ENCODE results near the gene PLG.
A peak's percentile ranks its signal among the peaks of the same experiment; 100 is the strongest.
"Not testable (repeated sequence)": the region's sequence is repeated elsewhere in the genome, so short reads cannot be mapped to it uniquely, and the experiment has no call there.

The PLG gene

DNA sequence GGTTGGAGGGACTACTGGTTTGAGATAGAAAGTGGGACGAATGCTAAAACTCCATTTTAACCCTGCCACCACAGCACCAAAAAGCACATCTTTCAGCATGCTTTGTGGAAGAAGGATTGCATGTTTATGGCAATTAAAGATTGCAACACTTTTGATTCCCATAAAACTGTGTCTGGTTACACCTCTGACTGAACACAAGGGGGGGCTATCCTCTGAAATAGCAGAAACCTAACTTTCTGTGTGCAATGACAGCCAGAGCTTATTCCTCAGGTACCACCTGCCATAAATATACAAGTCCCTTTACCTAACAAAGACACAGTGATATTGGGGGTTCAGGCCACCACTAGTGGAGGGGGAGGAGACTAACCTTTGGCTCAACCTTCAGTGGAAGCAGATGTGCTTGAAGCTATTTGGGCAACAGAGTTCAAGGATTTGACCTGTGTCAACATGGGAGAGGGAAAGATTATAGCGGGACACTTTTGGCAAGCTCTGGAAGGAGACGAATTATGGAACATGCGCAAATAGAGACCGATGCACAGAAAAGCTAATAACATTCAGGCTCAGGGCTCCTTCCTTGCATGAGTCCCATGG is 9.6 kb upstream of the PLG start:
- no peaks in the 10 kb centered on the region for H4K20me1 ChIP-seq (ENCODE audit: insufficient read depth)
- H3K4me2 ChIP-seq: no peak overlapping the region
- TF ChIP-seq, protein P1, sequence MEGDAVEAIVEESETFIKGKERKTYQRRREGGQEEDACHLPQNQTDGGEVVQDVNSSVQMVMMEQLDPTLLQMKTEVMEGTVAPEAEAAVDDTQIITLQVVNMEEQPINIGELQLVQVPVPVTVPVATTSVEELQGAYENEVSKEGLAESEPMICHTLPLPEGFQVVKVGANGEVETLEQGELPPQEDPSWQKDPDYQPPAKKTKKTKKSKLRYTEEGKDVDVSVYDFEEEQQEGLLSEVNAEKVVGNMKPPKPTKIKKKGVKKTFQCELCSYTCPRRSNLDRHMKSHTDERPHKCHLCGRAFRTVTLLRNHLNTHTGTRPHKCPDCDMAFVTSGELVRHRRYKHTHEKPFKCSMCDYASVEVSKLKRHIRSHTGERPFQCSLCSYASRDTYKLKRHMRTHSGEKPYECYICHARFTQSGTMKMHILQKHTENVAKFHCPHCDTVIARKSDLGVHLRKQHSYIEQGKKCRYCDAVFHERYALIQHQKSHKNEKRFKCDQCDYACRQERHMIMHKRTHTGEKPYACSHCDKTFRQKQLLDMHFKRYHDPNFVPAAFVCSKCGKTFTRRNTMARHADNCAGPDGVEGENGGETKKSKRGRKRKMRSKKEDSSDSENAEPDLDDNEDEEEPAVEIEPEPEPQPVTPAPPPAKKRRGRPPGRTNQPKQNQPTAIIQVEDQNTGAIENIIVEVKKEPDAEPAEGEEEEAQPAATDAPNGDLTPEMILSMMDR (conservative IDR thresholded peaks at IDR 0.05; ENCODE audit: low read depth, low read length): peak; percentile 40
- H3K36me3 ChIP-seq (ENCODE audit: insufficient read depth): no peaks in the 10 kb centered on the region
- no peaks in the 10 kb centered on the region for H3K27me3 ChIP-seq (ENCODE audit: insufficient read depth, low read depth)
- no peak overlapping the region for H3K27ac ChIP-seq
- no peaks in the 10 kb centered on the region for H3K79me2 ChIP-seq (ENCODE audit: insufficient read depth, low read depth)
- no peak overlapping the region for H3K9ac ChIP-seq
- H3K4me1 ChIP-seq (ENCODE audit: low read depth, poor library complexity, severe bottlenecking): no peaks in the 10 kb centered on the region
- H2AFZ ChIP-seq (ENCODE audit: low read depth): no peak overlapping the region
- no peak overlapping the region for H3K4me3 ChIP-seq (IDR thresholded peaks at IDR 0.05; ENCODE audit: insufficient read depth, low read depth, low read length)

DNA sequence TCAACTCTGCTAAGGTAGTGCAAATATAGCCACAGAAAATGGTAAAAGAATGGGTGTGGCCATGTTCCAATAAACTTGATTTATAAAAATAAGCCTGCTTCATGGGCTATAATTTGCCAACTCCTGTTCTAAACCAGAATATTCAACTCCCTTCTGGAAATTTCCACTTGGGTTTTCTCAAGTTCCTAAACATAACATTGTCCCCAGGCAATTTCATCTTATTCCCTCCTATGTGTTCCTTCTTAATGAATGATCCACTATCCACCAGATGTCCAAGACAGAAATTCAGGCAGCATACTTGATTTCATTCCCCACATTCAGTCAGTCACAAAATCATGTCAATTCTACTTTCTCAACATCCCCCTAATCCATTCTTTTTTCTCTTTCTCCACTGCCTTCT is 7.0 kb upstream of the PLG start:
- H3K9ac ChIP-seq; H2AFZ ChIP-seq (ENCODE audit: low read depth); H3K4me3 ChIP-seq (IDR thresholded peaks at IDR 0.05; ENCODE audit: insufficient read depth, low read depth, low read length); H4K20me1 ChIP-seq (ENCODE audit: insufficient read depth); H3K27ac ChIP-seq; H3K4me2 ChIP-seq; H3K79me2 ChIP-seq (ENCODE audit: insufficient read depth, low read depth); H3K27me3 ChIP-seq (ENCODE audit: insufficient read depth, low read depth); H3K4me1 ChIP-seq (ENCODE audit: low read depth, poor library complexity, severe bottlenecking); H3K36me3 ChIP-seq (ENCODE audit: insufficient read depth): not testable (repeated sequence)

DNA sequence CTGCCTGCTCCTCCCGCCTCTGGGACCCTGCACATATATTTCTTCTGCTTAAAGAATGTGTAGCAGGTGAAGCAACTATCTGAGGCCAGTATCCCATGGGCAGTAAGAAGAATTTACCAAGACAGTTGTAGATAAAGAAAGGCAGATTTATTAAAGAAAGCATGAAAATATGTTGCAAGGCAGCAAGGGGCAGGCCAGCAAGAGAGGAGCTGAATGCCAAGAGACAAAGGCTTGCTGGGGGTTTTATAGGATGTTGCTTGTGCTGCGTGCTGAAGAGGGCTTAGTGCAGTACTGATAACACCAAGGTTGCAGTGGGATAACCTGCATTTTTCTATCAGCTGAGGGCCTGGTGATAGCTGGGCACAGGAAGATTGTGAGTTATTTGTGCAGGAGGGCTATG is 6.4 kb upstream of the PLG start:
- not testable (repeated sequence) for H4K20me1 ChIP-seq (ENCODE audit: insufficient read depth); H3K9ac ChIP-seq; H3K36me3 ChIP-seq (ENCODE audit: insufficient read depth); H2AFZ ChIP-seq (ENCODE audit: low read depth); H3K4me3 ChIP-seq (IDR thresholded peaks at IDR 0.05; ENCODE audit: insufficient read depth, low read depth, low read length); H3K79me2 ChIP-seq (ENCODE audit: insufficient read depth, low read depth); H3K4me1 ChIP-seq (ENCODE audit: low read depth, poor library complexity, severe bottlenecking); H3K4me2 ChIP-seq; H3K27me3 ChIP-seq (ENCODE audit: insufficient read depth, low read depth); H3K27ac ChIP-seq

- not testable (repeated sequence) for H3K27me3 ChIP-seq (ENCODE audit: insufficient read depth, low read depth); H3K79me2 ChIP-seq (ENCODE audit: insufficient read depth, low read depth); H2AFZ ChIP-seq (ENCODE audit: low read depth); H3K4me1 ChIP-seq (ENCODE audit: low read depth, poor library complexity, severe bottlenecking); H3K4me3 ChIP-seq (IDR thresholded peaks at IDR 0.05; ENCODE audit: insufficient read depth, low read depth, low read length); H3K27ac ChIP-seq; H4K20me1 ChIP-seq (ENCODE audit: insufficient read depth); H3K9ac ChIP-seq; H3K36me3 ChIP-seq (ENCODE audit: insufficient read depth); H3K4me2 ChIP-seq
These were observed 5.2 kb upstream of the PLG start for GRCh38 chr6:160696884-160697283.

DNA sequence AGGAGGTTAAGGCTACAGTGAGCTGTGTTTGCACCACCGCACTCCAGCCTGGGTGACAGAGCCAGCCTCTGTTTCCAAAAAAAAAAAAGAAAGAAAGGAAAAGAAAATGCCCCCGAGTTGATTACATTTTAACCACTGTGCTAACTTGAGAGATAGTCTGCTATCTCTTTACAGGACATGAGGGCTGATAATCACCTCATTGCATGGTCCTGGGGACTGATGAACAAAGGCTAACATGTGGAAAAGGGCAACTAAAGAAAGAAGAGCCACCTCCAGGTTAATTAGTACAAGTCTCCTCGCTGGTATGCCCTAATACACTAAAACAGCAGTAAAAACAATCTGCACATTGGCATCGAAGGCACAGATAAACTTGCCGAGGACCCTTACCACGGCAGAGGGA is 4.2 kb upstream of the PLG start:
- Histone ChIP-seq H3K36me3 (ENCODE audit: insufficient read depth) (no peaks in the 10 kb centered on the region), H2AFZ (ENCODE audit: low read depth) (no peak overlapping the region), H4K20me1 (ENCODE audit: insufficient read depth) (no peaks in the 10 kb centered on the region), H3K4me2 (no peak overlapping the region), H3K4me1 (ENCODE audit: low read depth, poor library complexity, severe bottlenecking) (no peaks in the 10 kb centered on the region), H3K4me3 (IDR thresholded peaks at IDR 0.05; ENCODE audit: insufficient read depth, low read depth, low read length) (no peak overlapping the region), H3K27me3 (ENCODE audit: insufficient read depth, low read depth) (no peaks in the 10 kb centered on the region), H3K9ac (no peak overlapping the region), H3K79me2 (ENCODE audit: insufficient read depth, low read depth) (no peaks in the 10 kb centered on the region), H3K27ac (no peak overlapping the region)
- TF ChIP-seq, protein P1 (conservative IDR thresholded peaks at IDR 0.05; ENCODE audit: low read depth, low read length): no peak

DNA sequence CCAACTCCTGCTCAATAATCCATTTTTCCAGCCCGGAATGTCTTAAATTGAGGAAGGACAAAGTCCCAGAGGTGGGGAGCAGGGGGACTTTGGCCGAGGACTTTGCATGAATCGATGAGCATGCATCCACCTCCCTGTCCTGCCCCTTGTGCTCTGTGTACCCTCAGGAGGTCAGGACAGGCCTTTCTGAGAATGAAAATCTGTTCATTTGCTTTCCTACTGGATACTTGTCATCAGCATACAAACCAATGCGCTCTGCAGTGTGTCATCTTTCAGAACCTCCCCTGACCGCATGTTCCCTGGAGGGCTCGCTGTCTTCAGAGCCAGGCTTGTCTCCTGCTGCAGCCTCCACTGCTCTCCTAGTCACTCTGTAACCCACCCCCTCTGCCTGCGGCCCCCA is 2.6 kb downstream of the PLG start:
- not testable (repeated sequence) for H3K36me3 ChIP-seq (ENCODE audit: insufficient read depth); H3K27ac ChIP-seq; H3K4me3 ChIP-seq (IDR thresholded peaks at IDR 0.05; ENCODE audit: insufficient read depth, low read depth, low read length); H3K4me2 ChIP-seq; H3K27me3 ChIP-seq (ENCODE audit: insufficient read depth, low read depth); H2AFZ ChIP-seq (ENCODE audit: low read depth); H3K4me1 ChIP-seq (ENCODE audit: low read depth, poor library complexity, severe bottlenecking); H4K20me1 ChIP-seq (ENCODE audit: insufficient read depth); H3K79me2 ChIP-seq (ENCODE audit: insufficient read depth, low read depth); H3K9ac ChIP-seq

GRCh38 chr6:160708993-160709392 is 6.9 kb downstream of the PLG start:
- not testable (repeated sequence) for H3K79me2 ChIP-seq (ENCODE audit: insufficient read depth, low read depth); H4K20me1 ChIP-seq (ENCODE audit: insufficient read depth); H3K4me3 ChIP-seq (IDR thresholded peaks at IDR 0.05; ENCODE audit: insufficient read depth, low read depth, low read length); H3K9ac ChIP-seq; H3K27ac ChIP-seq; H3K36me3 ChIP-seq (ENCODE audit: insufficient read depth); H3K4me1 ChIP-seq (ENCODE audit: low read depth, poor library complexity, severe bottlenecking); H2AFZ ChIP-seq (ENCODE audit: low read depth); H3K4me2 ChIP-seq; H3K27me3 ChIP-seq (ENCODE audit: insufficient read depth, low read depth)

Measured in KMS-11 (cell line).